Testis (tissue), 3 donors: ENCODE data around the gene ATG9B. TPM values are rescaled to one million over a fixed set of nuclear protein-coding genes. Genes with fewer than 3 reads are reported as not detected.
"Not testable (repeated sequence)": the region's sequence is repeated elsewhere in the genome, so short reads cannot be mapped to it uniquely, and the experiment has no call there.

Source experiments
- DNase-seq: peaks from one replicate; pipeline ENCODE4 v3.0.0-alpha.2; 2019
- H3K27ac ChIP-seq, 2 donors: fragments of 200-600 bp; sonication (generic); one replicate each; pipeline ENCODE4 v1.5.1; 2019
- H3K27me3 ChIP-seq: fragments of 200-600 bp; sonication (generic); one replicate; pipeline ENCODE4 v1.5.1; 2019
- H3K36me3 ChIP-seq: fragments of 200-600 bp; sonication (generic); one replicate; pipeline ENCODE4 v1.5.1; 2017; ENCODE audit warnings: low read depth; ENCODE audit errors: missing control alignments
- H3K4me1 ChIP-seq: fragments of 200-600 bp; sonication (generic); one replicate; pipeline ENCODE4 v1.5.1; 2019
- H3K4me3 ChIP-seq, 2 donors: fragments of 200-600 bp; sonication (generic); one replicate each; pipeline ENCODE4 v1.5.1; 2017 to 2019
- H3K9me3 ChIP-seq: fragments of 200-600 bp; sonication (generic); one replicate; pipeline ENCODE4 v1.5.1; 2017
- CTCF ChIP-seq, 3 experiments: fragments of 450-650 bp in 2 of 3; fragments of 200-600 bp in 1 of 3; sonication (generic) in 1 of 3; IDR thresholded peaks; one replicate each; pipeline ENCODE4 v1.5.1; 2016 to 2019; ENCODE audit warnings: antibody characterized with exemption in 3 of 3, mild to moderate bottlenecking in 2 of 3, moderate library complexity in 1 of 3
- POLR2A ChIP-seq: fragments of 450-650 bp; IDR thresholded peaks from one replicate; pipeline ENCODE4 v1.6.1; 2017; ENCODE audit warnings: antibody characterized with exemption, mild to moderate bottlenecking, moderate library complexity
- WGBS, 2 donors: methylation state at CpG; one replicate each; pipeline ENCODE4 v1.1.5; 2018; 5-methylcytosine and 5-hydroxymethylcytosine counted together
- intact Hi-C: fragments of 100-400 bp; cut with DNase I; formaldehyde crosslinking; loops from one replicate; pipeline ENCODE4 v1.15.1; 2023; ENCODE audit warnings: low total_unique reads
- polyA plus RNA-seq: library from polyadenylated mRNA; stranded (reverse); fragments of 350-450 nt; fragmentation: Illumina TruSeq; extraction: RNeasy Lipid Tissue Mini Kit (QIAGEN cat#74804); gene quantifications from one replicate; pipeline ENCODE4 v1.2.3, GENCODE V29; 2014; ENCODE audit warnings: low read depth, low replicate concordance; ENCODE audit not compliant: insufficient read depth
- total RNA-seq, 2 donors: library from RNA; depleted of rRNA; stranded (reverse); fragments of >200 nt; gene quantifications; one replicate each; pipeline ENCODE4 v1.2.3, GENCODE V29; 2016

Gene ATG9B
- total and polyA plus RNA-seq, 3 donors from 2014 or later = 14.9 to 29.7 (median 24.8) TPM

- Histone ChIP-seq H3K27ac (no peak overlapping the region), H3K9me3 (no peaks in the 10 kb centered on the region), H3K36me3 (no peaks in the 10 kb centered on the region), H3K4me1 (peaks cover 4% of the 10 kb centered on the region), H3K27me3 (no peaks in the 10 kb centered on the region), H3K4me3 (no peak overlapping the region)
- TF ChIP-seq CTCF (IDR thresholded peaks at IDR 0.05) (no peak), POLR2A (no peak)
- intact Hi-C loops = no loop called here
- DNase-seq = no peak
- 91 to 94% methylated on average over 15 to 17 of the region's 17 CpGs for WGBS, 2 donors
Observed at GRCh38 chr7:151032936-151033863, 8.9 kb upstream of the ATG9B start.

DNA sequence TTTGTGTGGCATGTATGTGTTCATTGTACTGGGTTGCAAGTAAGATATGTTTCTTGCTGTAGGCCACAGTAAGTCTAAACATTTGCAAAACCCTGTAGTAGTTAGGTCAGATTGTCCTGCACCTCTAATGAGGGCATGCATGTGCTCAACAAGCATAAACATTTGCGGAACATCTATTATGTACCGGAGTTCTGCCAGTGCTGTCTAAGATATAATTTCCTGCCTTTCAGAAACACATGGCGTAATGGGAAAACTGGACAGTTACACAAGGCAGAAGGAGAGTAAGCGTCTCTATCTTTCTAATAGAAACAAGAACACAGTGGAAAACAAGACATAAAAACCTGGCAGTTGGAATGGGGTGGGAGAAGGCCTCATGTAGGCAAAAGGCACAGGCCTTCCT lies 6.7 kb upstream of the ATG9B start:
- Histone ChIP-seq H3K9me3 (no peaks in the 10 kb centered on the region), H3K4me1 (peaks cover 7% of the 10 kb centered on the region), H3K4me3 (no peak overlapping the region), H3K27ac (no peak overlapping the region), H3K27me3 (no peaks in the 10 kb centered on the region), H3K36me3 (no peaks in the 10 kb centered on the region)
- TF ChIP-seq POLR2A (no peak), CTCF (IDR thresholded peaks at IDR 0.05) (no peak)
- 86 to 96% methylated on average over 4 of the region's 4 CpGs for WGBS, 2 donors
- intact Hi-C loops = no loop called here
- no peak for DNase-seq

DNA sequence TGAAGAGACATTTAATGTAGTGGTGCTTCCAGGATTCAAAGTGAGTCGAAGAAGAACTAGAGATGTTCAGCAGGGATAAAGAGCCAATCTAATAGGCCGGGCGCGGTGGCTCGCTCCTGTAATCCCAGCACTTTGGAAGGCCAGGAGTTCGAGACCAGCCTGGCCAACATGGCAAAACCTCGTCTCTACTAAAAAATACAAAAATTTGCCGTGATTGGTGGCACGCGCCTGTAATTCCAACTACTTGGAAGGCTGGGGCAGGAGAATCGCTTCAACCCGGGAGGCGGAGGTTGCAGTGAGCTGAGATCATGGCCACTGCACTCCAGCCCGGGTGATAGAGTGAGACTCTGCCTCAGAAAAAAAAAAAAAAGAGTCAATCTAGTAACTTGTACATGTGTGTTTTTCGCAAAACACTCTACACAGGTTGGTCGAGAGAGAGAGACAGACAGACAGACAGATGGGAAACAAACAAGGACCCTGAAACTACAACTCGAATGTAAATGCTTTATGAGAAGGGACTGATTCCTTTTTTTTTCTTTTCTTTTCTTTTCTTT lies 4.7 kb upstream of the ATG9B start:
- TF ChIP-seq CTCF (IDR thresholded peaks at IDR 0.05) (no peak), POLR2A (no peak)
- Histone ChIP-seq H3K36me3 (no peaks in the 10 kb centered on the region), H3K4me3 (peak overlapping the region; percentile 64 to 87), H3K4me1 (peaks cover 7% of the 10 kb centered on the region), H3K27me3 (no peaks in the 10 kb centered on the region), H3K9me3 (no peaks in the 10 kb centered on the region), H3K27ac (peak overlapping the region; percentile 66 to 77)
- DNase-seq = no peak
- 34 to 36% methylated on average over 17 of the region's 17 CpGs for WGBS, 2 donors
- intact Hi-C loops = no loop called here

DNA sequence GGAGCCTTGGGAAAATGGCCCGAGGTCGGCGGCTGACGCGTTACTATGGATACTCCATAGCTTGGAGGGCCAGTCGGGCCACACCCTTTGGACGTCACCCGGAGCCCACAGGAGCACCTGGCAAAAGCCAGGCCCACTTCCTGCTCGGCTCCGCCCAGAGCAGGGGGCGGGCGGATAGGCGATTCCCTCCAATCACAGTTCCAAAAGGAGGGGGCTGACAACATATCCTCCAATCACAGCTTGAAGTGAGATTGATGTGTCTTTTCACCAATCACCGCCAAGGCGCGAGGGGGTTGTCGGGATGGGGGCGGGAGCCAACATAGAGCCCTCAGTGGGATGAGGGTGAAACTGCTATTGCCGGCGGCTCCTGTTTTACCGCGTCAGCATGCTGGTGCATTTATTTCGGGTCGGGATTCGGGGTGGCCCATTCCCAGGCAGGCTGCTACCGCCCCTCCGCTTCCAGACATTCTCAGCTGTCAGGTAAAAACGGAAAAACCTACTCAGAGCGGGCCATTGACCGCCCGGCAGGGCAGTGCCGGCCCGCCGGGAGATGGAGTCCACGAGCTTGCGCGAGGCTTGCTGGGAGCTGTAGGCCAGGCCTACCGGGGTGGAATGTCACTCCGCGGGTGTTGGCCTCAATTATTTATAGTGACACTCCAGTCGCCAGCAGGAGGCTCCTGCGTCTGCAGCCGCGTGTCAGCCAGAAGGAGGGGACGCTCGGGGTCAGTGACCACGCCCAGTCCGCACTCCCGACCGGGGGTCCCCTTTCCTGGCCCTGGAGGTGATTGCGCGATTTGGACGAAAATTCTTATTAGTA lies 4.0 kb upstream of the ATG9B start, which contains the start of gene ABCB8:
ABCB8 (plus strand) TSS at position 320 of the 817 bp plus-strand sequence; CDS start at position 386, 66 bp downstream.
- no peaks in the 10 kb centered on the region for H3K27me3 ChIP-seq
- H3K4me3 ChIP-seq = peak within 1 kb of the TSS; percentile 64 to 87
- peak; percentile 99 for DNase-seq
- no peaks in the 10 kb centered on the region for H3K9me3 ChIP-seq
- H3K36me3 ChIP-seq = no peaks in the 10 kb centered on the region
- WGBS, 2 donors = 0% methylated on average over 20 to 53 of the region's 53 CpGs
- TF ChIP-seq CTCF (IDR thresholded peaks at IDR 0.05) (peak; percentile 37 to 48 (median 46)), POLR2A (no peak)
- intact Hi-C loops = no loop called here
- H3K4me1 ChIP-seq = peaks cover 7% of the 10 kb centered on the region
- H3K27ac ChIP-seq = peak within 1 kb of the TSS; percentile 66 to 77

DNA sequence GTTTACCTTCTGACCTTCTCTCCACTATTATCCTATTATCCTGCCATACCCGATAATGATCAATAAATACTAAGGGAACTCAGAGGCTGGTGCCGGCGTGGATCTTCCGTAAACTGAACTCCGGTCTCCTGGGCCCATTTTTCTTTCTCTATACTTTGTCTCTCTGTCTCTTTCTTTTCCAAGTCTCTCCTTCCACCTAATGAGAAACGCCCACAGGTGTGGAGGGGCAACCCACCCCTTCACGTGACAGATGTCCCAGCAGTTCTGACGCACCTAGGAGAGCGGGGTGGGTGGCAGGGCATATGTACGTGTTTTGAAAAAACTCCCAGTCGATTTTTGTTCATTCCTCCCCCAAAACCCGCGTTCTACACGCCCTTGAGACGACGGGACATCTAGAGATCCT lies 3.4 kb upstream of the ATG9B start:
- intact Hi-C loops = not testable (repeated sequence)

GRCh38 chr7:151026771-151027727 lies 2.8 kb upstream of the ATG9B start:
- 46 to 51% methylated on average over 19 of the region's 19 CpGs for WGBS, 2 donors
- H3K9me3 ChIP-seq, H3K4me1 ChIP-seq, H3K27ac ChIP-seq, intact Hi-C loops, H3K36me3 ChIP-seq, DNase-seq, H3K27me3 ChIP-seq: not testable (repeated sequence)
- peak overlapping the region in 1 of 2 donors; percentile 64 for H3K4me3 ChIP-seq

More for the DNA sequence above, 3.4 kb upstream of the ATG9B start:
- H3K27ac ChIP-seq = peak overlapping the region; percentile 31 to 51
- not testable (repeated sequence) for H3K27me3 ChIP-seq, H3K4me1 ChIP-seq, H3K36me3 ChIP-seq, H3K9me3 ChIP-seq, DNase-seq
- peak overlapping the region; percentile 64 to 87 for H3K4me3 ChIP-seq
- WGBS, 2 donors = 12 to 15% methylated on average over 16 of the region's 16 CpGs
